ENCODE measurements around the gene EXOC2.
"Not testable (repeated sequence)": the region's sequence is repeated elsewhere in the genome, so short reads cannot be mapped to it uniquely, and the experiment has no call there.

The EXOC2 gene

GRCh38 chr6:680666-681340 is 12.1 kb downstream of the EXOC2 start:
- DNase-seq, result no peak

- DNase-seq, result no peak
Measured at GRCh38 chr6:680251-680650, 12.7 kb downstream of the EXOC2 start.

- DNase-seq, result no peak
Measured at GRCh38 chr6:679282-679681, 13.7 kb downstream of the EXOC2 start.

GRCh38 chr6:678520-678919 is 14.4 kb downstream of the EXOC2 start:
- DNase-seq, result no peak

- DNase-seq, result no peak
Measured at GRCh38 chr6:677919-678318, 15.0 kb downstream of the EXOC2 start.

- no peak for DNase-seq
Measured at GRCh38 chr6:674956-675355, 18.0 kb downstream of the EXOC2 start.

- no peak for DNase-seq
Measured at GRCh38 chr6:674406-674805, 18.5 kb downstream of the EXOC2 start.

- no peak for DNase-seq
Measured at GRCh38 chr6:667253-667927, 25.5 kb downstream of the EXOC2 start.

GRCh38 chr6:665403-666267 is 27.3 kb downstream of the EXOC2 start:
- no peak for DNase-seq

- not testable (repeated sequence) for DNase-seq
Measured at GRCh38 chr6:663788-664187, 29.2 kb downstream of the EXOC2 start.

- DNase-seq, result no peak
Measured at GRCh38 chr6:659716-660581, 33.0 kb downstream of the EXOC2 start.

GRCh38 chr6:658244-658643 is 34.7 kb downstream of the EXOC2 start:
- DNase-seq, result no peak

- DNase-seq, result no peak
Measured at GRCh38 chr6:657743-658142, 35.2 kb downstream of the EXOC2 start.

- DNase-seq, result no peak
Measured at GRCh38 chr6:656460-657252, 36.3 kb downstream of the EXOC2 start, which contains the start of gene HUS1B. HUS1B (minus strand) TSS chr6:657100; CDS start chr6:656944, 156 bp downstream.

GRCh38 chr6:654136-654535 is 38.8 kb downstream of the EXOC2 start:
- no peak for DNase-seq

GRCh38 chr6:652865-653264 is 40.1 kb downstream of the EXOC2 start:
- DNase-seq, result no peak

GRCh38 chr6:650098-650497 is 42.8 kb downstream of the EXOC2 start:
- DNase-seq, result no peak

- DNase-seq, result no peak
Measured at GRCh38 chr6:642805-643204, 50.1 kb downstream of the EXOC2 start.

- no peak for DNase-seq
Measured at GRCh38 chr6:641225-641985, 51.5 kb downstream of the EXOC2 start.

- no peak for DNase-seq
Measured at GRCh38 chr6:636488-636887, 56.5 kb downstream of the EXOC2 start.

GRCh38 chr6:635233-635632 is 57.7 kb downstream of the EXOC2 start:
- no peak for DNase-seq

All from NCI-H748 treated with DMSO at 0.1 percent for 48 hours (cell line).